ENCODE results near the gene ZBTB11. TPM values are rescaled to one million over a fixed set of nuclear protein-coding genes. Genes with fewer than 3 reads are reported as not detected.
"Not testable (repeated sequence)": the region's sequence is repeated elsewhere in the genome, so short reads cannot be mapped to it uniquely, and the experiment has no call there.

ZBTB11 gene
- total and polyA plus RNA-seq, 7 donors = 3.0 to 24.4 (median 18.6) TPM

- no peaks in the 10 kb centered on the region for H3K27me3 ChIP-seq
- intact Hi-C loops (cut with DNase I) = loop anchor here (5.0 kb wide), 1 partner anchor 841 kb away; no protein-coding TSS in a partner anchor
- no peak overlapping the region for H3K4me3 ChIP-seq
- WGBS, 2 donors = 35 to 39% methylated on average over 10 of the region's 10 CpGs
- H3K36me3 ChIP-seq = no peaks in the 10 kb centered on the region
- TF ChIP-seq EP300 (IDR thresholded peaks at IDR 0.05) (no peak), CTCF (IDR thresholded peaks at IDR 0.05) (peak; percentile 51 to 80 (median 62)), POLR2A (IDR thresholded peaks at IDR 0.05) (no peak), POLR2AphosphoS5 (IDR thresholded peaks at IDR 0.05) (no peak)
- no peaks in the 10 kb centered on the region for H3K4me1 ChIP-seq
- no peak overlapping the region for H3K27ac ChIP-seq
- no peaks in the 10 kb centered on the region for H3K9me3 ChIP-seq
- no peak for DNase-seq
These were observed 18.9 kb upstream of the ZBTB11 start for GRCh38 chr3:101695779-101696372.

DNA sequence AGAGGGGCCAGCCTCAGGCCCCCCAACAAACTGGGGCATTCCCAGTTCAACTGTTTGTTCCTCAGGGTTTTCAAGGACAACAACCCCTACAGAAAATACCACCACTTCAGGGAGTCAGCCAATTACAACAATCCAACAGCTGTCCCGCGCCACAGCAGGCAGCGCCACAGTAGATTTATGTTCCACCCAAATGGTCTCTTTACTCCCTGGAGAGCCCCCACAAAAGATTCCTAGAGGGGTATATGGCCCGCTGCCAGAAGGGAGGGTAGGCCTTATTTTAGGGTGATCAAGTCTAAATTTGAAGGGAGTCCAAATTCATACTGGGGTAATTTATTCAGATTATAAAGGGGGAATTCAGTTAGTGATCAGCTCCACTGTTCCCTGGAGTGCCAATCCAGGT, 17.9 kb upstream of the ZBTB11 start:
- H3K9me3 ChIP-seq, H3K27ac ChIP-seq, H3K4me1 ChIP-seq, H3K36me3 ChIP-seq, DNase-seq, H3K27me3 ChIP-seq, H3K4me3 ChIP-seq: not testable (repeated sequence)
- intact Hi-C loops (cut with DNase I) = loop anchor here (5.0 kb wide), 1 partner anchor 842 kb away; no protein-coding TSS in a partner anchor
- WGBS, 2 donors = 88 to 90% methylated on average over 4 of the region's 4 CpGs

- intact Hi-C loops (cut with DNase I); DNase-seq; H3K36me3 ChIP-seq; H3K27me3 ChIP-seq; H3K9me3 ChIP-seq; H3K4me3 ChIP-seq; H3K27ac ChIP-seq; H3K4me1 ChIP-seq: not testable (repeated sequence)
- WGBS, 2 donors = 81 to 82% methylated on average over 13 of the region's 13 CpGs
- peak; percentile 14 to 50 (median 32) for TF ChIP-seq CTCF (IDR thresholded peaks at IDR 0.05)
These were observed 16.6 kb upstream of the ZBTB11 start for GRCh38 chr3:101693540-101693939.

GRCh38 chr3:101691685-101692671, 15.0 kb upstream of the ZBTB11 start:
- H3K27me3 ChIP-seq; H3K9me3 ChIP-seq; DNase-seq; H3K36me3 ChIP-seq; intact Hi-C loops (cut with DNase I); H3K4me1 ChIP-seq; H3K4me3 ChIP-seq: not testable (repeated sequence)
- peak overlapping the region in 1 of 4 donors; percentile 49 for H3K27ac ChIP-seq
- 86 to 89% methylated on average over 14 of the region's 15 CpGs for WGBS, 2 donors

DNA sequence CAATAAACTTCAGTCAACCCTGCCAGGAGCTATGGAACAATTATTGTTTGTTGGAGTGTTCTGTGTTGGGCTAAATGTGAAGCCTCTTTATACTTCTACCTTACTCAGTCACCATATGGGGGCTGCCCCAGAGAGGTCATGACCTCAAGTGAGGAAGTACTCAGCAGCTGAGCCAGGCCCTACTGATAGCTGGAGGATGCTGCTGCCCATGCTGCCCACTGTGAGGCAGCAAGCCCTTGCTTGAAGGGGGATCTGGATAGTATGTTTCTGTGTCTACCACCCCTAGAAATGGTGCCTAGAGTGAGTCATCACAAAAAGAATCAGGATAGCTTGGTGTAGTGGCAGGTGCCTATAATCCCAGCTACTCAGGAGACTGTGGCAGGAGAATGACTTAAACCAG, 14.0 kb upstream of the ZBTB11 start:
- Histone ChIP-seq H3K27ac (peak overlapping the region in 1 of 4 donors; percentile 49), H3K27me3 (no peaks in the 10 kb centered on the region), H3K4me3 (no peak overlapping the region), H3K36me3 (no peaks in the 10 kb centered on the region), H3K9me3 (no peaks in the 10 kb centered on the region), H3K4me1 (peaks cover 0 to 10% (median 7%) of the 10 kb centered on the region in 4 donors)
- intact Hi-C loops (cut with DNase I) = no loop called here
- no peak for DNase-seq
- TF ChIP-seq CTCF (IDR thresholded peaks at IDR 0.05) = no peak
- TF ChIP-seq POLR2AphosphoS5 (IDR thresholded peaks at IDR 0.05) = no peak

All from sigmoid colon (tissue), 7 donors.